BLaER1 (cell line): Measurements from ENCODE around the gene QSOX2.
A peak's percentile ranks its signal among the peaks of the same experiment; 100 is the strongest.

Experiments
- H3K27ac ChIP-seq: shearing (Covaris generic); formaldehyde crosslinking; 2 replicates; pipeline ENCODE4 v1.8.1; 2022
- H3K27me3 ChIP-seq: shearing (Covaris generic); formaldehyde crosslinking; 2 replicates; pipeline ENCODE4 v1.8.1; 2022
- H3K36me3 ChIP-seq: shearing (Covaris generic); formaldehyde crosslinking; 2 replicates; pipeline ENCODE4 v1.8.1; 2022
- H3K4me1 ChIP-seq: shearing (Covaris generic); formaldehyde crosslinking; 2 replicates; pipeline ENCODE4 v1.8.1; 2022
- H3K4me2 ChIP-seq: shearing (Covaris generic); formaldehyde crosslinking; 2 replicates; pipeline ENCODE4 v1.8.1; 2022
- H3K4me3 ChIP-seq: shearing (Covaris generic); formaldehyde crosslinking; 2 replicates; pipeline ENCODE4 v1.8.1; 2022
- H3K9ac ChIP-seq: shearing (Covaris generic); formaldehyde crosslinking; 2 replicates; pipeline ENCODE4 v1.8.1; 2022
- H3K9me3 ChIP-seq: shearing (Covaris generic); formaldehyde crosslinking; 2 replicates; pipeline ENCODE4 v1.8.1; 2022
- H4K20me1 ChIP-seq: shearing (Covaris generic); formaldehyde crosslinking; 2 replicates; pipeline ENCODE4 v1.8.1; 2022
- Cebpa-rat ChIP-seq: shearing (Covaris generic); IDR thresholded peaks from 2 replicates; pipeline ENCODE4 v1.8.1; 2022

Gene QSOX2

GRCh38 chr9:136199391-136200288, 46.0 kb downstream of the QSOX2 start:
- peaks cover 99% of the 10 kb centered on the region for H3K27me3 ChIP-seq
- H3K9ac ChIP-seq, result no peak overlapping the region
- no peak overlapping the region for H3K4me2 ChIP-seq

GRCh38 chr9:136198605-136199083, 47.0 kb downstream of the QSOX2 start:
- H3K27me3 ChIP-seq, result peaks cover 99% of the 10 kb centered on the region
- H3K4me2 ChIP-seq, result no peak overlapping the region
- H3K4me3 ChIP-seq, result no peak overlapping the region
- peaks cover 8% of the 10 kb centered on the region; the same call in 1 of the 2 replicates for H3K4me1 ChIP-seq
- peaks cover 16% of the 10 kb centered on the region for H3K9me3 ChIP-seq
- H3K9ac ChIP-seq, result no peak overlapping the region
- no peaks in the 10 kb centered on the region for H3K36me3 ChIP-seq
- peaks cover 74% of the 10 kb centered on the region for H4K20me1 ChIP-seq
- TF ChIP-seq Cebpa-rat, result no peak
- no peak overlapping the region for H3K27ac ChIP-seq

More at GRCh38 chr9:136199391-136200288, 46.0 kb downstream of the QSOX2 start:
- peaks cover 84% of the 10 kb centered on the region for H4K20me1 ChIP-seq
- no peaks in the 10 kb centered on the region for H3K36me3 ChIP-seq
- TF ChIP-seq Cebpa-rat, result no peak
- no peak overlapping the region for H3K4me3 ChIP-seq
- peaks cover 8% of the 10 kb centered on the region; the same call in 1 of the 2 replicates for H3K4me1 ChIP-seq
- H3K9me3 ChIP-seq, result peaks cover 16% of the 10 kb centered on the region
- no peak overlapping the region for H3K27ac ChIP-seq

GRCh38 chr9:136197930-136198604, 47.5 kb downstream of the QSOX2 start:
- no peak for TF ChIP-seq Cebpa-rat
- H3K9me3 ChIP-seq, result peaks cover 20% of the 10 kb centered on the region
- H3K4me3 ChIP-seq, result no peak overlapping the region
- peaks cover 74% of the 10 kb centered on the region for H4K20me1 ChIP-seq
- H3K36me3 ChIP-seq, result no peaks in the 10 kb centered on the region
- peaks cover 8% of the 10 kb centered on the region; the same call in 1 of the 2 replicates for H3K4me1 ChIP-seq
- no peak overlapping the region for H3K27ac ChIP-seq
- H3K9ac ChIP-seq, result no peak overlapping the region
- H3K27me3 ChIP-seq, result peaks cover 99% of the 10 kb centered on the region
- H3K4me2 ChIP-seq, result no peak overlapping the region

- no peak overlapping the region for H3K9ac ChIP-seq
- no peak overlapping the region for H3K27ac ChIP-seq
- H3K36me3 ChIP-seq, result no peaks in the 10 kb centered on the region
- peaks cover 99% of the 10 kb centered on the region for H3K27me3 ChIP-seq
- H3K4me3 ChIP-seq, result no peak overlapping the region
- H3K9me3 ChIP-seq, result peaks cover 23% of the 10 kb centered on the region
- no peak for TF ChIP-seq Cebpa-rat
- no peak overlapping the region; the same call in 1 of the 2 replicates for H3K4me2 ChIP-seq
- peaks cover 15% of the 10 kb centered on the region; the same call in 1 of the 2 replicates for H3K4me1 ChIP-seq
- H4K20me1 ChIP-seq, result peaks cover 75% of the 10 kb centered on the region
Measured at GRCh38 chr9:136197084-136197875, 48.3 kb downstream of the QSOX2 start.

GRCh38 chr9:136196404-136197083, 49.1 kb downstream of the QSOX2 start:
- no peak for TF ChIP-seq Cebpa-rat
- Histone ChIP-seq H3K4me3 (no peak overlapping the region), H3K4me2 (no peak overlapping the region; the same call in 1 of the 2 replicates), H3K9me3 (peaks cover 21% of the 10 kb centered on the region), H3K4me1 (peaks cover 22% of the 10 kb centered on the region), H4K20me1 (peaks cover 77% of the 10 kb centered on the region), H3K9ac (no peak overlapping the region), H3K36me3 (no peaks in the 10 kb centered on the region), H3K27ac (no peak overlapping the region), H3K27me3 (peaks cover 99% of the 10 kb centered on the region)

GRCh38 chr9:136194540-136194939, 51.1 kb downstream of the QSOX2 start:
- H3K9ac ChIP-seq, result no peak overlapping the region
- peaks cover 76% of the 10 kb centered on the region for H4K20me1 ChIP-seq
- no peak overlapping the region for H3K27ac ChIP-seq
- H3K4me2 ChIP-seq, result no peak overlapping the region
- peaks cover 11% of the 10 kb centered on the region for H3K9me3 ChIP-seq
- no peak overlapping the region for H3K4me3 ChIP-seq
- H3K4me1 ChIP-seq, result peaks cover 42% of the 10 kb centered on the region
- TF ChIP-seq Cebpa-rat, result no peak
- peaks cover 95% of the 10 kb centered on the region for H3K27me3 ChIP-seq
- H3K36me3 ChIP-seq, result no peaks in the 10 kb centered on the region

- Histone ChIP-seq H3K9ac (no peak overlapping the region), H3K4me2 (no peak overlapping the region), H4K20me1 (peaks cover 74% of the 10 kb centered on the region), H3K27ac (no peak overlapping the region), H3K36me3 (no peaks in the 10 kb centered on the region), H3K4me3 (no peak overlapping the region), H3K9me3 (peaks cover 7% of the 10 kb centered on the region; the same call in 1 of the 2 replicates), H3K4me1 (peaks cover 49% of the 10 kb centered on the region), H3K27me3 (peaks cover 94% of the 10 kb centered on the region)
- TF ChIP-seq Cebpa-rat, result no peak
Measured at GRCh38 chr9:136193891-136194279, 51.7 kb downstream of the QSOX2 start.

GRCh38 chr9:136193127-136193890, 52.3 kb downstream of the QSOX2 start:
- H3K36me3 ChIP-seq, result no peaks in the 10 kb centered on the region
- no peak overlapping the region for H3K4me2 ChIP-seq
- 0 out of 2 replicates have a peak overlapping the region, but pooled peaks have one; percentile 18 for H3K4me3 ChIP-seq
- no peak overlapping the region for H3K27ac ChIP-seq
- peaks cover 89% of the 10 kb centered on the region for H3K27me3 ChIP-seq
- H4K20me1 ChIP-seq, result peaks cover 70% of the 10 kb centered on the region
- H3K9me3 ChIP-seq, result peaks cover 7% of the 10 kb centered on the region; the same call in 1 of the 2 replicates
- H3K4me1 ChIP-seq, result peaks cover 54% of the 10 kb centered on the region
- no peak overlapping the region for H3K9ac ChIP-seq
- no peak for TF ChIP-seq Cebpa-rat
